Hematopoietic multipotent progenitor cell treated with erythropoietin and hydrocortisone succinate and interleukin-3 and kit ligand, for 15 days (in vitro differentiated cells): Measurements from ENCODE around the gene EHMT2.

Source experiments
- DNase-seq: peaks from one replicate; pipeline ENCODE4 v3.0.0-alpha.2; 2015; ENCODE audit warnings: low spot score

The EHMT2 gene

DNA sequence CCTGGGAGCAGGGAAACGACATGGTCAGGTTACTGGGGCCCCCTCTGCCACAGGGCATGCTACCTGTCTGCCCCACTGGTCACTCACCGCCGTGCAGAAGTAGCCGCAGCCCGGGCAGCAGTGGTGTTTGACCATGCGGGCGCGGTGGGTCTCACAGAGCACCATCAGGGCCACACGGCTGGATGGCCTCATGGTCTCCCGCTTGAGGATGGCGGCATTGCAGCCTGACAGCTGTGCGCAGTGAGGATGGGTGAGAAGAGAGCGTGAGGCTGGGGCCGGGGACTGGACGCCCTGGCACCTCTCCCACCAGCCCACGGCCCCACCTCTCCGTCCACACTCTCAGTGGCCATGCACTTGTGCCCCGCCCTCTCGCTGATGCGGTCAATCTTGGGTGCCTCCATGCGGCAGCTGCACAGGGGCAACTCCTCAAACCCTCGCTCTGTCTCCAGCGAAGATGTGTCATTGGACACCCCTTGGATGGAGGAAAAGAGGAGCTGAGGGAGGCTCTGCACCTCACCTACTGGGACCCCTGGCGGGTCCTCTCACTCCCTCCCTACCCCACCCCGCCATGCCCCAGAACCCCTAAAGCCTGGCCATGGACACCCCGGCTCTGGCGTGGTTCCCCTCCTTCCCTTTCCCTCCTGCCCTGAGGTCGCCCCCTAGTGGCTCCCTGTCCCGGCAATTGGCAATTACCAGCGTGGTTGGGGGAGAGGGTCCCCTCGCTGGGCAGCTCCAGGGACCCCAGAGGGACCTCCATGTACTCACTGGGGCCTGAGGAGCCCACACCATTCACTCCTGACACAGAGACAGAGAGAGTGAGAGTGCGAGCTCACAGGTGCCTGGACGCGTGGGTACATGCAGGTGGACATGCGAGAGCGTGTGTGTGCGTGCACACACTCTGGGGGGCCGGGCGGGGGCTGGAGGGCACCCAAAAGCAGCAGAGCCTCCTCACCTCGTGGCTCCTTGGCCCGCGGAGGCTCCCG, 8.9 kb downstream of the EHMT2 start:
- peak; percentile 50 for DNase-seq

DNA sequence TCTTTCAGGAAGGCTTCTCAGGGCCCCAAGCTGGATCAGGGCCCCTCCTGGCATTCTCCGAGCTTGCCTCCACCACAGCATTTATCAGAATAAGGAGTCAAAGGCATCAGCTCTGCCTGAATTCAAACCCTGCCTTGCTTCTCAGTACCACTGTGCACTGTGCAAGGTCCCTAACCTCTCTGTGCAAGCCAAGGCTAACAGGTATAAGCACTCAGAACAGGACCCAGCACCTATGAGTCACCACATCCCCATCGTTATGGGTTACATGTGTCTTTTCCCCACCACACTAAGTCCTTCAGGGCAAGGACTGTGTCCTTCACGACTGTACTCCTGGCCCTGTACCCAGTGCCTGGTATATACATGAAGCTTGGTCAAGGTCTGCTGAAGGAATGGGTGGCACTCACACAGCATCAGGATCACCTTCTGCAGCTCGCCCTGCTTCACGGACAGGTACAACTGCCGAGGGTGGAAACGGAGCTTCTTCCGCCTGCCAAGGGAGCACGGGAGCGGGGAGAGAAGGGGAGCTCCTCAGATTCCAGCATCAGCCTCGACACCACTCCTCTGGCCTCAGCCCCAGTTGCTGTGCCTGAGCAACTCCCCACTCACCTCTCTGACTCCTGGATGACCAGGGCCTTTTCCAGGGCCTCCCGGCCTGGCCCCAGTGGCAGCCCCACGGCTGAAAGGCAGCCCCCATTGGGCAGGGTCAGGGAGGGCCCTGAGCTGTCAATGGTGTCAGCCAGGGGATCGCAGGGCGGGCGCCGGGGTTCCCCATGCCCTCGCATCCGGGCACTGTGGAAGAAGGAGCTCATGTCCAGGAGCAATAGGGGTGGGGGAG, 10.1 kb downstream of the EHMT2 start:
- DNase-seq: no peak

DNA sequence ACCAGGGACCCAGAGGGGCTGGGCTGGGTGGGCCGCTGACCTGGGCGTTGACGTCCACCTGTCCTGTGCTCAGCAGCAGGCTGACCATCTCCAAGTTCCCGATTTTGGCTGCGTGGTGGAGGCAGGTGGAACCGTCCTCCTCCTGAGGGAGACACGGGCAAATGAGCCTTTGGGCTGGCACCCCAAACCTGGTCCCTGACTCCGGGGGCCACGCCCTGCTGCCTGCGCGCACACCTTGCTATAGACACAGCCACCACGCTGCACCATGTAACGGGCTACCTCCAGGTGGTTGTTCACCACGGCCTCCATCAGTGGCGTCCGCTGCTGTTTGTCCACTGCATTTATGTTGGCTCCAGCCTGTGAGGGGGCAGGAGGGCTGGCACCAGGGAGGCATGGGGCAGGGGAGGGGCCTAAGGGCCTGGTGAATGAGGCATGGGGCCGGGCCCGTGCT, 10.9 kb downstream of the EHMT2 start:
- DNase-seq: no peak

DNA sequence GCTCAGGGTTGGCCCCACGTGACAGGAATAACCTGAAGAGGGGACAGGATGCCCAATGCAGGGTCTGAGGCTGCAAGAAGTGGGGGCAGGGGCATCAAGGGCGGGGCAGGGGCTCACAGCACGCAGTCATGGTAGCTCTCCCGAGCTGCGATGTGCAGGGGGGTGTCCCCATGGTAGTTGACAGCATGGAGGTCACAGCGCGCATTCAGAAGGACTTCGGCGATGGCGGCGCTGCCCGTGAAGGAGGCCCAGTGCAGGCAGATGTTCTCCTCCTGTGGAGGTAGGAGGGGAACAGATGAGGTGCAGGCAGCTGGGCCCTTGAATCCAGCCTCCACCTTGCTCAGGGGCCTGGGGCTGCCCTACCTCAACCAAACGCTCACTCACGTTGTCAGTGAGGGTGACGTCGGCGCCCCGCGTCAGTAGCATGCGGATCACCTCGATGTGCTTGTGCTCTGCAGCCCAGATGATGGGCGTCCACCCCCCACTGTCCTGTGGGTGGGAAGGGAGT, 12.9 kb downstream of the EHMT2 start:
- no peak for DNase-seq

DNA sequence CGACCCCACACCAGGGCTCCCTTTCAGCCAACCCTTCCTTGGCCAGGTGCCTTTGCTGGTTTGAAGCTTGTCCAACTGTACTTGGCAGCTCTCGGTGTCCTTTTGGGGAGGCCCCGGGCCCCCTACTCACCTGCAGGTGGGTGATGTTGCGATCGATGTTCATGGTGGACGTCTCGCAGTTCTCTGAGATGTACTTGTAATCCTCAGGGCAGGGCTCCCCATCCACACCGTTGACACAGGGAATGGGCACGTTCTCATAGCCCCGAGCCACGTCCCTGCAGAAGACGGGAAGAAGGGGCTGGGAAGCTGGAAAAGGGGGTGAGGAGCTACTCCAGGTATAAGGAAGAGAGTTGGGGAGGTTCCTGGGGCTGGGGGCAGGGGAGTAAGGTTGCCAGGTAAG, 13.8 kb downstream of the EHMT2 start:
- no peak for DNase-seq

DNA sequence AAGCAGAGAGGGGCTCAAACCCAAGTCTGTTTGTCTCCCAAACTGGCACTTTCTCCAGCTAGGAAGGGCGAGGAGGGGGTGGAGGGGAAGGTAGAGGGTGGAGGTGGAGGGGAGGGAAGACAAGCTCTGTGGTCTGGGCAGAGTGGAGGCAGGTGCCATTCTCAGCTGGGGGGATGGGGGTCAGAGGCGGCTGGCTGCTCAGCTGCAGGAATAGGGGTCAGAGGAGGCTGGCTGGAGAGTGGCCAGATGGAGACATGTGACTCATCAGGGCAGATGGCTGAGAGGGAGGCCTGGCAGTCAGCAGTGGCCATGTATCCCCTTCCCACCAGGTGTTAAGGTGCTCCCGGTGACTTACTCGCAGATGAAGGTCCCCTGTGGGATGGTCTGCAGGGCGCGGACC, 15.2 kb downstream of the EHMT2 start:
- DNase-seq: no peak

DNA sequence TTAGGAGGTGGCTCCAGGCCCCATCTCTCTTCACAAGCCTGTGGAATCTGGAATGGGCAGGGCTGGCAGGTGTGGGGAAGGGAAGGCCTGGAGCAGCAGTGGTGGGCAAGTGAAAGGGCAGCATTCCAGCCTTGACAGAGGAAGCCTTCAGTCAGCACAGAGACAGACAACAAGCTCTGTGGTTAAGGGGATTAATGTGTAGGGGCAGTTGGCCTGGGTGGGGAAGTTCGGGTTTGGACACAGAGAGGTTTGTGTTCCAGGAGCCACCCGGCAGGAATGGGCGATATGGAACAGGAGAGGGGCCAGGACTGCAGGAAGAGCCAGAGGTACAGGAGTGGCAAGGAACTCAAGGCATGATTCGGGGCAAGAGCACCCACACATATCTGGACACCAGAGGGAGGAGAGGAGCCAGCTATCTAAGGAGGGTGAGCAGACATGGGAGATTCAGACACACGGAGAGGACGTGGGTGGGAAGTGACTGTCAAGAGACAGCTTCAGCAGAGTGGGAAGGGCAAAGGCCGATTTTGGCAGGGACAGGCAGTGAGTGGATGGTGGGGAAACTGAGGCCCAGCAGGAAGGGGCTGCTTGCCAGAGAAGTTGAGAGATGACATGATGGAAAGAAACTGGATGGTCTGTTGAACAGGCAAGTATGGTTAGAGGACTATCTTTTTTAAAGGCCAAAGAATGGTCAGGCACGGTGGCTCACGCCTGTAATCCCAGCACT, 16.2 kb downstream of the EHMT2 start:
- DNase-seq: no peak

DNA sequence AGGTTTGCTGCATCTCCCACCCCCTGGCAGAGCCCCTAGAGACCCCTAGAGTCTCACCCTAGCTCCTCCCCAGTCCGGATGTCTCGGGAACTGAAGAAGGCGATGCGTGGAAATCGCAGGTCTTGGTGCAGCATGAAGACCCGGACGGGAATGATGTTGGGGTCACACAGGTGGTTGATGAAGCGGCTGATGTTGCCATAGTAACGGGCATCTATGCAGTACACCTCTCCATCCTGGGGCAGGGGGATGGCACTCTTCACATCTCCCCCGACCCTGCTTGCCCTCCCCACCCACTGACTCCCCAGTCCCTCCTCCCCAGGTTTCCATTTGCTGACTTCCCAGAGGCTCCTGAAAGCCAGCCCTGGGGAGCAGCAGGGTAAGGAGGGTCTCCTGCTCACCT, 16.9 kb downstream of the EHMT2 start:
- no peak for DNase-seq

DNA sequence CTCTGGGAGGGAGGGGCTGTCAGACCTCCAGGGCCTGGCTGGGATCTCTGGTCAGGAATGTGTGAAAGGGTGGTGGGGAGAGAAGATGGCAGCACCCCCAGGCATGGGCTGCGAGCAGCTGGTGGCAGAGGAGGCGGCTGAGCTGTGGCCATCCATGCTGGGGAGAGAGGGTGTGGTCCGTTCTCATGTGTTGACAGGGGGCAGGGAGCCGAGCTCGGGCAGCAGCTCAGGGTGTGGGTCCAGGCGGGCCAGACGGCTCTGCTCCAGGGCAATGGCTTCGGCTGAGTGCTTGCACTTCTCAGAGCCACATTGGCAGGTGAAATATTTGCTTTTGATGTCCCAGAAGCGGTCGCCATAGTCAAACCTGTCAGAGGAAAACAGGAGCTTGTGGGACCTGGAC, 17.6 kb downstream of the EHMT2 start:
- no peak for DNase-seq

DNA sequence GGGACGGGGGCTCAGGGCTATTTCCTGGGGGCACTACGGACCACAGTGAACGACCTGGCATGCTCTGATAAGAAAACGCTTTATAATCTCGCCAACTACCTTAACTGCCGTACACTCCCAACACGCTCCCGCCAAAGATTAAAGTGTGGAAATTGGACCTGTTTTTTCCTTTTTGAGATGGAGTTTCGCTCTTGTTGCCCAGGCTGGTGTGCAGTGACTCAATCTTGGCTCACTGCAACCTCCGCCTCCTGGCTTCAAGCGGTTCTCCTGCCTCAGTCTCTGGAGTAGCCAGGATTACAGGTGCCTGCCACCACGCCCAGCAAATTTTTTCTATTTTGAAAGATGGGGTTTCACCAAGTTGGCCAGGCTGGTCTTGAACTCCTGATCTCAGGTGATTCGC, 18.4 kb downstream of the EHMT2 start:
- DNase-seq: no peak

DNA sequence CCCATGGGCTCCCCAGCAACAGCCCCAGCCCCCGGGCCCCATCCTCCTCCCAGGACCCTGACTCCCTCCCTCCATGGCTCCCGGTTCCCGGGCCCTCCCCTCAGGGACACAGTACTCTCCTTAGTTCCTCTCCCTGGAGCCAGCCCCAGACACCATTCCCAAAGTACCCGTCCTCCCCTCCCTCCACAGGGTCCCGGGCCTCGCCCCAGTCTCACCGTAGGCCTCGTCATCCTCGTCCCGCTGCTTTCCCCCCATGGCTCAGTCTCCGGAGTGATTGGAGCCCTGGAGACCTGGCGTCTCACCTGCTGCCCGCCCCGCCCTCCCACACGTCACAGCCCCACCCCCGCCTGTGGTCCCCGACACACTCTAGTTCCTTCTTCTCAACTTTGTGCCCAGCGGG, 18.8 kb downstream of the EHMT2 start, which contains the start of gene SLC44A4:
Gene SLC44A4 (minus strand): TSS at position 272 of the 400 bp plus-strand sequence. CDS start 17 bp downstream, at position 255.
- DNase-seq: no peak

DNA sequence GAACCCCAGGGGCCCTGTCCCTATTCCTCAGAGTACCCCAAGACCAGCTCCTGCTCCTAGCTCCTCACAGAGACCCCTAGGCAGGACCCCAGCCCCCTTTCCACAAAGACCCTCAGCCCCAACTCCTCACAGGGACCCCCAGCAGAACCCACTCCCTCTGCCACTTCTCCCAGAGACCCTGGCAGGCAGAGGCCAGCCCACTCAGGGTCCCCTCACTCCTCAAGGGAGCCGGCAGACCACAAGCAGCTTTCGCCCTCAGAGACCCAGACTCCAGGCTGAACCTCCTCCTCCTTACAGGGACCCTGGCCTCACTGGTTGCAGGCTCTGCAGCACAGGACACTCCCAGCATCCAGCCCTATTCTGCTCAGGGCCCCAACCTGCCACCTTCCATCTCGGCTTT, 19.3 kb downstream of the EHMT2 start:
- no peak for DNase-seq

DNA sequence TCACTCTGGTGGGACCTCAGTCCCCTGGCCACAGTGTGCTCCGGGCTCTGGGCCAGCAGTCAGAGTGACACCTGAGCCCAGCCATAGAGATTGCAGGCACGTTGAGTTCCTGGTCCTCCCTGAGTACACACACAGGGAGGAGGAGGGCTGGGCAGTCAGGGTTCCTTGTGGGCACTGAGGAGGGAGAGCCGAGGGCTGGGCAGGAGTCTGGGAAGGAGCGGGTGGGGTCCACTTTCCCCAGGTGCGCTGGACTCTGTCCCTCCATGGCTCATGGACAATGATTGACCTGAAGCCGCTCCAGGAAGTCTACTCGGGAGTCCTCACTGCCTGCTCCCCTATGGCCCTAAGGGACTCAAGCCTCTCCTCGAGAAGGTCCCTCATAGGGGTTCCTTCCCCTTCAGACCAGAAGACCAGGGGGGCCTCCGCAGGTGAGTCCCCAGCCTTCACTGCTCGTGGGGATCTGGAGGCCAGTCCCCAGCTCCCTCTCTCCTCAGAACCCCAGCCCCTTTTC, 19.8 kb downstream of the EHMT2 start:
- DNase-seq: no peak

DNA sequence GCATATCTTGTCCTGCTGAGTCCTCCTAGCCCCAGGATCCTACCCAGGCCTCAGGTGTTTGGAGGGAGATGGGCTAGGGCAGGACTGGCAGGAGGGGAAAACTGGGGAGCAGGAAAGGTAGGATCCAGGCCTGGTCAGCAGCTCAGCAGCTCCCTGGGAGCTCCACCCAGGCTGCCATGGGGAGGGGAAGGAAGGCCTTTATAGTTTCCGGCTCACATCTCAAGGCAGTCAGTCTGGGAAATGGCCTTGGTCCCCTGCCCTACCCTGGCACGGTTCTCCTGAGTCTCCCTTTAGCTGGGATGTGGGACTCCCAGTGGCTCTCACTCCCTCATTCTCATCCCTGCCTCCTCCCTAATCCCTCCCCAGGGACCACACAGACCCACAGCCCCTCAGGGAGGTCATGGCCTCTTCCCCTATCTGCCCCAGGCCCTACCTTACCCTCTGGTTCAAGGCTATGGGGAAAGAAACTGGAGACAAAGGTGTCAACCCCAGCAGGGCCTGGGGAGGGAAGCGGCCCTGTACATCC, 20.3 kb downstream of the EHMT2 start:
- no peak for DNase-seq

DNA sequence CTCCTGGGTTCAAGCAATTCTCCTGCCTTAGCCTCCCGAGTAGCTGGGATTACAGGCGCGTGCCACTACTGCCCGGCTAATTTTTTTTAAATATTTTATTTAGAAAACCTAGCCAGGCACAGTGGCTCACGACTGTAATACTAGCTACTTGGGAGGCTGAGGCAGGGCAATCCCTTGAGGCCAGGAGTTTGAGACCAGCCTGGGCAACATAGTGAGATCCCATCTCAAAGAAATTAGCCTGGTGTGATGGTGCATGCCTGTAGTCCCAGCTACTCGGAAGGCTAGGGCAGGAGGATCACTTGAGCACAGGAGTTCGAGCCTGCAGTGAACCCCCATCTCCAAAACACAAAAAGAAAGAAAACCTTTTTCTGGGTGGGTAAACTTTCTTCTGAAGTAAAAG, 21.1 kb downstream of the EHMT2 start:
- DNase-seq: no peak

DNA sequence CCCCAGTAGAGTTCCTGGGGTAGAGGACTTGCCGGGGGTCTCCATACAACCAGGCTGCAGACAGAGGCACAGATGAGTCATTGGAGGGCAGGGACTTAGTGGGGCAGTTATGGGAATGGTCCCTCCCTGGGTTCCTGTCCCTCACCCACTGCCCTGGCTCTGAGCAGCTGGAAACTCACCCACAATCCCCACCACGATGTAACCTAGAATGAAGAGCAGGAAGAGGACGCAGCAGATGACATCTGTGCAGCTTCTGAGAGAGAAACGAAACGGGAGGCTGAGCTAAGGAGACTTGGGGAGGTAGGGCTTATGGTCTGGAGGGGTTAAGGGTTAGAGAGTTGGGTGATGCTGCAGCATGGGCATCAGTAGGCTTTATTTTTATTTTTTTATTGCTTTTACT, 21.6 kb downstream of the EHMT2 start:
- DNase-seq: no peak

DNA sequence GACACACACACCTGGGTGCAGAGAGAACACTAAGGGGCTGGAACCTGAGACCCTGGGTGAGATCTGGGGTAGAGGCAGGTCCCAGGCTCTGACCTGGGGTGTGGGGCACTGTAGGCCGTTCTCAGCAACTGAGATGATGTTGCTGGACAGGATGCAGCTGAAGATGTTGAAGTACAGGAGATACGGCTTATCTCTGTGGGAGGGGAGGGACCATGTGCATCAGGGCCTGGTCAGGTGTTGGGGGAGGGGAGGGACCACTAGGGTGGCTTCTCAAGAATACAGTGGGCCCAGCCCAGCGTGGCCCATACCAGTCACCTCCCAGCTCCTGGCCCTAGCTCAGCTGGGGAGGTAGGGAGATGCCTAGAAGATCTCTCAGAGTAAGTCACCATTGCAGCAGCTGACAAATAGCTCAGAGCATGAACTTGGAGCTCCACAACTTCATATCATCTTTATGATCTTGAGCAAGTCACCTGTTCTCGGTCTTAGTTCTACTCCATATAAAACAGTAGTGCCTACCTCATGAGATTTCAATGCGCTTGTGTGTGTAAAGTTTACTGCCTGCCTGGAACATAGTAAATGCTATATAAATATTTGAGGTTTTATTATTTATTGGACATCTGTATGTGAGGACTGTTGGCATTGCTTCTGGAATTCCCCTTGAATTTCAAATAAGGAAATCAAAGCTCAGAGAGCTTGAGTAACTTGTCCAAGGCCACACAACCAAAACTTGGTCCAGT, 22.5 kb downstream of the EHMT2 start:
- no peak for DNase-seq

DNA sequence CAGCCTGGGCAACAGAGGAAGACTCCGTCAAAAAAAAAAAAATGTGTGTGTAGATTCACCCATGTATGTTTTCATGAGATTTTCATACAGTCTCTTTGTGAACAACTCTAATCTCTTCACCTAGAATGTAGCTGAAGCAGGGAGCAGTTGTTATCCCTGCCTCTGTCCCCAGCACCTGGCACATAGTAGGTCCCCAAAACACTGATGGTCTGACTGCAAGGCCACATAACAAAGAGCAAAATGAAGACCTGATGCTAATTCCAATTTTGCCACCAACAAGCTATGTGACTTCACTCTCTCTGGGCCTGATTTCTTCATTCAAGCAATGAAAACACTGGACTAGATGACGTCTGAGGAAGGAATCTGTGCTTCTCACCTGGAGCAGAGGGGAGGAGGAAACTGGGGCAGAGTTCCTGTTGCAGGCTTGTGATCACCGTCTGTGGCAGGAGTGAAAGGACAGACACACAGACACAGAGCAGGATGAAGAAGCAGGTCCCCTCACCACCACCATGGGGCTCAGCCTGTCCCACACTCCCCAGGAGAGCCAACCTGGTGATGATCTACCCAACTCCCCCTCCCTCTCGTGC, 23.3 kb downstream of the EHMT2 start:
- no peak for DNase-seq

DNA sequence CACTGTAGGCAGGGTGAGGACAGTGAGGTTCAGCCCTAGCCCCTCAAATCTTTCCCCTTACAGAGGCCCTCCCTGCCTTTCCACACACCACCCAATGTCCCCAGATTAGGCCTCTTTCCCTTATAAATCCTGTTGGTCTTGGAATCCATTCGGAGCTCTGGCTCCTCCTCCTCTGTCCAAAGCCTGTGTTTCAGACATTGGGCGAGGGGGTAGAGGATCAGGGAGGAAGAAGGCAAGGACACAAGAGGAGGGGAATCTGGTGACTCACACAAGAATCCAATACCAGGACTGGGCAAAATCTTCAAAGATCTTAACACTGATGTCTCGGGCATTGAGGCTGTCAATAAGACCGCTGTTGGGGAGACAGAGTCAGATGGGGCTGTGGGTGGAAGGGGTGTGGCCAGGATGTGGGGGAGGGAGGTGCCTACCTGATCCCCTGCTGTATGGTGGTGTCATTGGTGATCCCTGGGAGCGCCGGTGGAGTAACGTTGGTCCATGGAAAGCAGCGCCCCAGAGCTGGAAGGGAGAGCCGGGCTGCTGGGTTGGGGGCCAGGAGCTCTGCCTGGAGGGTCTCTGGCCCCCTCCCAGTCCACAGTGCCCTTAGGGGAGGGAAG, 26.3 kb downstream of the EHMT2 start:
- DNase-seq: no peak

DNA sequence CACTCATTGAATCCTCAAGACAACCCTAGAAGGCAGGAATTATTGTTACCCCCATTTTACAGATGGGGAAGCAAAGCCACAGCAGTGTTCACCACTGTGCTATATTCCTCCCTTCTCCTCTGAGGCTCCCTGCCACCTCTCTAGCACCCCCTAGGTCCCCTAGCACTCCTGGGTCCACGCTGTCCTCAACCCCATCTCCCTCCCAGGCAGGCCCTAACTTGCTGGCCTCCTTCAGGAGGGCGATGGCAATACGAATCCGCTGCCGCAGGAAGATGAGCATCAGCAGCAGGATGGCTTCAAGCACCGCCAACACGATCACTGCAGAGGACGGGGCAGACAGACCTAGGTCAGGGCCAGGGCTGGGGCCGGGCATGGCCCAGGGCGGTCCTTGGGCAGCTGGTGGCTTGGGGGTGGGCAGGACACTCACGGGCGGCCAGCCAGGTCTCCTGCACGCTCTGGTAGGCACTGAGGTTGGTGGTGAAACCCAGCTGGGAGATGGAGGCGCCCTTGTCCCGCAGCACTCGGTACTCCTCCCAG, 27.0 kb downstream of the EHMT2 start:
- no peak for DNase-seq
